Measurements from ENCODE around the gene NPW. TPM values are rescaled to one million over a fixed set of nuclear protein-coding genes. Genes with fewer than 3 reads are reported as not detected.

NPW gene
- polyA plus RNA-seq, 4 donors = 0.48 to 9.0 (median 0.81) TPM; not detected in 1

- H3K27ac ChIP-seq (ENCODE audit: low read depth in 1 of 3, low read length in 2 of 3) = peak within 1 kb of the TSS in 1 of 3 donors; percentile 41
- H3K9me3 ChIP-seq (ENCODE audit: control insufficient read depth in 2 of 2, insufficient read depth in 1 of 2, low read depth in 1 of 2, low read length in 1 of 2) = peaks cover 0 to 7% of the 10 kb centered on the region in 2 donors
- DNase-seq = peak; percentile 30 to 36
- FAIRE-seq = no peak
- H3K27me3 ChIP-seq (ENCODE audit: control insufficient read depth in 3 of 3, insufficient read depth in 3 of 3, low read length in 3 of 3) = peaks cover 3 to 35% (median 15%) of the 10 kb centered on the region in 3 donors
- peaks cover 2 to 32% (median 2%) of the 10 kb centered on the region in 3 donors for H3K36me3 ChIP-seq (ENCODE audit: control insufficient read depth in 3 of 3, insufficient read depth in 2 of 3, low read depth in 1 of 3, low read length in 3 of 3)
- 5 to 10% (median 5%) methylated on average over 23 to 67 of the region's 67 CpGs for WGBS, 3 donors
- peaks cover 0 to 40% (median 0%) of the 10 kb centered on the region in 3 donors for H3K4me1 ChIP-seq (ENCODE audit: control insufficient read depth in 3 of 3, insufficient read depth in 2 of 3, low read depth in 1 of 3, low read length in 2 of 3)
- peak within 1 kb of the TSS; percentile 22 to 35 (median 23) for H3K4me3 ChIP-seq (ENCODE audit: low read depth in 1 of 3, low read length in 3 of 3)
Observed at GRCh38 chr16:1989209-1990100, 30.1 kb upstream of the NPW start, which contains the start of gene SYNGR3. Gene SYNGR3 (plus strand): TSS chr16:1989970. CDS start chr16:1990103, 133 bp downstream.

GRCh38 chr16:1990101-1990350 lies 29.6 kb upstream of the NPW start:
- DNase-seq (no peak), FAIRE-seq (no peak)
- Histone ChIP-seq H3K27ac (ENCODE audit: low read depth in 1 of 3, low read length in 2 of 3) (no peak overlapping the region), H3K27me3 (ENCODE audit: control insufficient read depth in 3 of 3, insufficient read depth in 3 of 3, low read length in 3 of 3) (peaks cover 3 to 35% (median 15%) of the 10 kb centered on the region in 3 donors), H3K4me1 (ENCODE audit: control insufficient read depth in 3 of 3, insufficient read depth in 2 of 3, low read depth in 1 of 3, low read length in 2 of 3) (peaks cover 0 to 37% (median 0%) of the 10 kb centered on the region in 3 donors), H3K9me3 (ENCODE audit: control insufficient read depth in 2 of 2, insufficient read depth in 1 of 2, low read depth in 1 of 2, low read length in 1 of 2) (peaks cover 0 to 7% of the 10 kb centered on the region in 2 donors), H3K36me3 (ENCODE audit: control insufficient read depth in 3 of 3, insufficient read depth in 2 of 3, low read depth in 1 of 3, low read length in 3 of 3) (peaks cover 2 to 30% (median 2%) of the 10 kb centered on the region in 3 donors), H3K4me3 (ENCODE audit: low read depth in 1 of 3, low read length in 3 of 3) (peak overlapping the region in 2 of 3 donors; percentile 22 to 35)
- 0 to 2% (median 0%) methylated on average over 3 to 25 of the region's 25 CpGs for whole genome bisulfite sequencing, 3 donors

- FAIRE-seq (no peak), DNase-seq (peak; percentile 40 to 53)
- Histone ChIP-seq H3K27ac (ENCODE audit: low read depth in 1 of 3, low read length in 2 of 3) (peak overlapping the region in 1 of 3 donors; percentile 41), H3K4me3 (ENCODE audit: low read depth in 1 of 3, low read length in 3 of 3) (peak overlapping the region; percentile 22 to 35 (median 23)), H3K9me3 (ENCODE audit: control insufficient read depth in 2 of 2, insufficient read depth in 1 of 2, low read depth in 1 of 2, low read length in 1 of 2) (peaks cover 0 to 7% of the 10 kb centered on the region in 2 donors), H3K27me3 (ENCODE audit: control insufficient read depth in 3 of 3, insufficient read depth in 3 of 3, low read length in 3 of 3) (peaks cover 3 to 35% (median 15%) of the 10 kb centered on the region in 3 donors), H3K4me1 (ENCODE audit: control insufficient read depth in 3 of 3, insufficient read depth in 2 of 3, low read depth in 1 of 3, low read length in 2 of 3) (peaks cover 0 to 32% (median 0%) of the 10 kb centered on the region in 3 donors), H3K36me3 (ENCODE audit: control insufficient read depth in 3 of 3, insufficient read depth in 2 of 3, low read depth in 1 of 3, low read length in 3 of 3) (peaks cover 2 to 30% (median 5%) of the 10 kb centered on the region in 3 donors)
- WGBS, 3 donors = 0 to 2% (median 2%) methylated on average over 35 to 50 of the region's 50 CpGs
Observed at GRCh38 chr16:1990351-1991134, 29.0 kb upstream of the NPW start.

GRCh38 chr16:1991135-1991551 lies 28.4 kb upstream of the NPW start:
- DNase-seq (peak; percentile 34 to 38), FAIRE-seq (no peak)
- Histone ChIP-seq H3K36me3 (ENCODE audit: control insufficient read depth in 3 of 3, insufficient read depth in 2 of 3, low read depth in 1 of 3, low read length in 3 of 3) (peaks cover 2 to 26% (median 5%) of the 10 kb centered on the region in 3 donors), H3K27ac (ENCODE audit: low read depth in 1 of 3, low read length in 2 of 3) (peak overlapping the region in 1 of 3 donors; percentile 77), H3K4me3 (ENCODE audit: low read depth in 1 of 3, low read length in 3 of 3) (peak overlapping the region in 1 of 3 donors; percentile 36), H3K9me3 (ENCODE audit: control insufficient read depth in 2 of 2, insufficient read depth in 1 of 2, low read depth in 1 of 2, low read length in 1 of 2) (peaks cover 0 to 7% of the 10 kb centered on the region in 2 donors), H3K4me1 (ENCODE audit: control insufficient read depth in 3 of 3, insufficient read depth in 2 of 3, low read depth in 1 of 3, low read length in 2 of 3) (peaks cover 0 to 26% (median 0%) of the 10 kb centered on the region in 3 donors), H3K27me3 (ENCODE audit: control insufficient read depth in 3 of 3, insufficient read depth in 3 of 3, low read length in 3 of 3) (peaks cover 3 to 35% (median 15%) of the 10 kb centered on the region in 3 donors)
- 5 to 8% (median 7%) methylated on average over 18 of the region's 18 CpGs for WGBS, 3 donors

- WGBS, 3 donors = 12 to 17% (median 13%) methylated on average over 14 to 22 of the region's 22 CpGs
- FAIRE-seq = no peak
- H3K27ac ChIP-seq (ENCODE audit: low read depth in 1 of 3, low read length in 2 of 3) = peak overlapping the region in 2 of 3 donors; percentile 63 to 77
Observed at GRCh38 chr16:1991588-1991947, 28.0 kb upstream of the NPW start.

GRCh38 chr16:1991948-1992703 lies 27.5 kb upstream of the NPW start:
- H3K9me3 ChIP-seq (ENCODE audit: control insufficient read depth in 2 of 2, insufficient read depth in 1 of 2, low read depth in 1 of 2, low read length in 1 of 2) = peaks cover 0 to 7% of the 10 kb centered on the region in 2 donors
- DNase-seq (peak; percentile 93), FAIRE-seq (no peak)
- WGBS, 3 donors = 3 to 14% (median 12%) methylated on average over 55 to 96 of the region's 96 CpGs
- H3K36me3 ChIP-seq (ENCODE audit: control insufficient read depth in 3 of 3, insufficient read depth in 2 of 3, low read depth in 1 of 3, low read length in 3 of 3) = peaks cover 0 to 23% (median 3%) of the 10 kb centered on the region in 3 donors
- peak overlapping the region in 1 of 3 donors; percentile 36 for H3K4me3 ChIP-seq (ENCODE audit: low read depth in 1 of 3, low read length in 3 of 3)
- peaks cover 3 to 35% (median 15%) of the 10 kb centered on the region in 3 donors for H3K27me3 ChIP-seq (ENCODE audit: control insufficient read depth in 3 of 3, insufficient read depth in 3 of 3, low read length in 3 of 3)
- peak overlapping the region in 2 of 3 donors; percentile 63 to 77 for H3K27ac ChIP-seq (ENCODE audit: low read depth in 1 of 3, low read length in 2 of 3)
- H3K4me1 ChIP-seq (ENCODE audit: control insufficient read depth in 3 of 3, insufficient read depth in 2 of 3, low read depth in 1 of 3, low read length in 2 of 3) = peaks cover 0 to 21% (median 0%) of the 10 kb centered on the region in 3 donors

More at GRCh38 chr16:1991588-1991947, 28.0 kb upstream of the NPW start:
- peaks cover 0 to 7% of the 10 kb centered on the region in 2 donors for H3K9me3 ChIP-seq (ENCODE audit: control insufficient read depth in 2 of 2, insufficient read depth in 1 of 2, low read depth in 1 of 2, low read length in 1 of 2)
- peaks cover 3 to 35% (median 15%) of the 10 kb centered on the region in 3 donors for H3K27me3 ChIP-seq (ENCODE audit: control insufficient read depth in 3 of 3, insufficient read depth in 3 of 3, low read length in 3 of 3)
- H3K4me1 ChIP-seq (ENCODE audit: control insufficient read depth in 3 of 3, insufficient read depth in 2 of 3, low read depth in 1 of 3, low read length in 2 of 3) = peaks cover 0 to 22% (median 0%) of the 10 kb centered on the region in 3 donors
- no peak for DNase-seq
- peak overlapping the region in 1 of 3 donors; percentile 36 for H3K4me3 ChIP-seq (ENCODE audit: low read depth in 1 of 3, low read length in 3 of 3)
- peaks cover 0 to 23% (median 5%) of the 10 kb centered on the region in 3 donors for H3K36me3 ChIP-seq (ENCODE audit: control insufficient read depth in 3 of 3, insufficient read depth in 2 of 3, low read depth in 1 of 3, low read length in 3 of 3)

GRCh38 chr16:1992704-1993317 lies 26.8 kb upstream of the NPW start:
- Histone ChIP-seq H3K9me3 (ENCODE audit: control insufficient read depth in 2 of 2, insufficient read depth in 1 of 2, low read depth in 1 of 2, low read length in 1 of 2) (peaks cover 0 to 7% of the 10 kb centered on the region in 2 donors), H3K27me3 (ENCODE audit: control insufficient read depth in 3 of 3, insufficient read depth in 3 of 3, low read length in 3 of 3) (peaks cover 3 to 35% (median 15%) of the 10 kb centered on the region in 3 donors), H3K4me1 (ENCODE audit: control insufficient read depth in 3 of 3, insufficient read depth in 2 of 3, low read depth in 1 of 3, low read length in 2 of 3) (peaks cover 0 to 21% (median 0%) of the 10 kb centered on the region in 3 donors), H3K27ac (ENCODE audit: low read depth in 1 of 3, low read length in 2 of 3) (peak overlapping the region in 1 of 3 donors; percentile 48), H3K4me3 (ENCODE audit: low read depth in 1 of 3, low read length in 3 of 3) (no peak overlapping the region), H3K36me3 (ENCODE audit: control insufficient read depth in 3 of 3, insufficient read depth in 2 of 3, low read depth in 1 of 3, low read length in 3 of 3) (peaks cover 0 to 23% (median 3%) of the 10 kb centered on the region in 3 donors)
- 52 to 70% (median 59%) methylated on average over 30 to 50 of the region's 50 CpGs for WGBS, 3 donors
- no peak for FAIRE-seq
- DNase-seq = no peak
